Measurements from ENCODE around the gene HDAC1. TPM values are rescaled to one million over a fixed set of nuclear protein-coding genes. Genes with fewer than 3 reads are reported as not detected.
A peak's percentile ranks its signal among the peaks of the same experiment; 100 is the strongest.

Gene HDAC1
- total and polyA plus RNA-seq, 2 of the 13 experiments (the other 11 are each of a cell fraction or from before 2014, with no cell fraction given), result 93.5 to 189 TPM

- TF ChIP-seq ZNF720 (CRISPR knock-in tag; IDR thresholded peaks at IDR 0.05) (no peak), HIC2 (CRISPR knock-in tag; IDR thresholded peaks at IDR 0.05; ENCODE audit: low read depth) (peak; percentile 63), ZSCAN31 (CRISPR knock-in tag; IDR thresholded peaks at IDR 0.05; ENCODE audit: low read depth) (peak; percentile 86; the same call in 1 of the 2 replicates), DZIP1 (CRISPR knock-in tag; IDR thresholded peaks at IDR 0.05) (no peak), ZNF674 (CRISPR knock-in tag; IDR thresholded peaks at IDR 0.05; ENCODE audit: low read depth) (no peak), JARID2 (CRISPR knock-in tag; IDR thresholded peaks at IDR 0.05; ENCODE audit: insufficient replicate concordance) (no peak), NFKB2 (CRISPR knock-in tag; IDR thresholded peaks at IDR 0.05; ENCODE audit: borderline replicate concordance) (no peak), ZNF329 (CRISPR knock-in tag; IDR thresholded peaks at IDR 0.05; ENCODE audit: low read depth) (no peak), GATAD2A (CRISPR knock-in tag; IDR thresholded peaks at IDR 0.05) (no peak), GABPA (IDR thresholded peaks at IDR 0.05; ENCODE audit: low read depth, low read length) (no peak), GABPA (CRISPR knock-in tag; IDR thresholded peaks at IDR 0.05; ENCODE audit: low read depth) (0 out of 2 replicates have a peak, but pooled peaks have one; percentile 10), MED13 (CRISPR knock-in tag; IDR thresholded peaks at IDR 0.05) (no peak), GPN1 (CRISPR knock-in tag; IDR thresholded peaks at IDR 0.05; ENCODE audit: borderline replicate concordance) (no peak), KLF6 (CRISPR knock-in tag; IDR thresholded peaks at IDR 0.05) (no peak), SIX4 (CRISPR knock-in tag; IDR thresholded peaks at IDR 0.05) (no peak), MTA1 (CRISPR knock-in tag; IDR thresholded peaks at IDR 0.05; ENCODE audit: borderline replicate concordance) (no peak), ZNF263 (CRISPR knock-in tag; IDR thresholded peaks at IDR 0.05) (peak; percentile 25; the same call in 1 of the 2 replicates), MXI1 (IDR thresholded peaks at IDR 0.05; ENCODE audit: borderline replicate concordance, low read depth, low read length) (peak; percentile 55; the same call in 1 of the 3 replicates), ZNF598 (CRISPR knock-in tag; IDR thresholded peaks at IDR 0.05; ENCODE audit: borderline replicate concordance) (no peak), TAF15 (IDR thresholded peaks at IDR 0.05; ENCODE audit: low read depth, low read length, poor library complexity, severe bottlenecking) (no peak)
- TF ChIP-seq, protein P1, sequence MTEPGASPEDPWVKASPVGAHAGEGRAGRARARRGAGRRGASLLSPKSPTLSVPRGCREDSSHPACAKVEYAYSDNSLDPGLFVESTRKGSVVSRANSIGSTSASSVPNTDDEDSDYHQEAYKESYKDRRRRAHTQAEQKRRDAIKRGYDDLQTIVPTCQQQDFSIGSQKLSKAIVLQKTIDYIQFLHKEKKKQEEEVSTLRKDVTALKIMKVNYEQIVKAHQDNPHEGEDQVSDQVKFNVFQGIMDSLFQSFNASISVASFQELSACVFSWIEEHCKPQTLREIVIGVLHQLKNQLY (CRISPR knock-in tag; IDR thresholded peaks at IDR 0.05), result no peak
- TF ChIP-seq, protein P2, sequence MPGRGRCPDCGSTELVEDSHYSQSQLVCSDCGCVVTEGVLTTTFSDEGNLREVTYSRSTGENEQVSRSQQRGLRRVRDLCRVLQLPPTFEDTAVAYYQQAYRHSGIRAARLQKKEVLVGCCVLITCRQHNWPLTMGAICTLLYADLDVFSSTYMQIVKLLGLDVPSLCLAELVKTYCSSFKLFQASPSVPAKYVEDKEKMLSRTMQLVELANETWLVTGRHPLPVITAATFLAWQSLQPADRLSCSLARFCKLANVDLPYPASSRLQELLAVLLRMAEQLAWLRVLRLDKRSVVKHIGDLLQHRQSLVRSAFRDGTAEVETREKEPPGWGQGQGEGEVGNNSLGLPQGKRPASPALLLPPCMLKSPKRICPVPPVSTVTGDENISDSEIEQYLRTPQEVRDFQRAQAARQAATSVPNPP (CRISPR knock-in tag; IDR thresholded peaks at IDR 0.05), result no peak
- TF ChIP-seq, protein P3, sequence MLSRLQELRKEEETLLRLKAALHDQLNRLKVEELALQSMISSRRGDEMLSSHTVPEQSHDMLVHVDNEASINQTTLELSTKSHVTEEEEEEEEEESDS (CRISPR knock-in tag; IDR thresholded peaks at IDR 0.05; ENCODE audit: borderline replicate concordance), result no peak
Measured at GRCh38 chr1:32247983-32248889, 43.6 kb upstream of the HDAC1 start (continued).

Measured in HepG2 (cell line).